Glomerular endothelial cell (primary cell): ENCODE measurements around the gene NPAS2. TPM values are rescaled to one million over a fixed set of nuclear protein-coding genes. Genes with fewer than 3 reads are reported as not detected.

Experiments used
- DNase-seq: peaks from one replicate; pipeline ENCODE4 v3.0.0-alpha.2; 2011; ENCODE audit warnings: low read depth, low spot score; ENCODE audit errors: extremely low read depth
- total RNA-seq: library from RNA; depleted of rRNA; stranded (reverse); fragments of >200 nt; gene quantifications from 2 replicates; pipeline ENCODE4 v1.2.3, GENCODE V29; 2015

Gene NPAS2
- total RNA-seq, 1 donor from 2014 or later: 15.8 TPM

DNA sequence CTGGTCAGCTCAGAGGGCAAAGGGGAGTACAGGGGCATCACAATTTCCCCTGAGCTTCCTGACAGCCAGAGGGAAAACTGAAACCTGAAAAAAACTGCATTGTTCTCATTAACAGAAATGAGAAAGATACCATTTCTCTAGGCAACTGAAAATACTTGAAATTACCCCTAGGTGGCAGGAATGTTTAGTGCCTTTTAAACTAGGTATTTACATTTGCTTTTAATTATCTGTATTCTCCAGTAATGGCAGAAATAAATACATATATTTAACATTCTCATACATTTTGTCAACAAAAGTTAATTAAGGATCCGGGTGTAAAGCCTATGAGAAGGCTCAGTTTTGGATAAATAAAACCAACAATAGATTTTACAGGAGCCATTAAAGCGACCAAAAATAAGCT lies 216.6 kb downstream of the NPAS2 start:
- DNase-seq: no peak

DNA sequence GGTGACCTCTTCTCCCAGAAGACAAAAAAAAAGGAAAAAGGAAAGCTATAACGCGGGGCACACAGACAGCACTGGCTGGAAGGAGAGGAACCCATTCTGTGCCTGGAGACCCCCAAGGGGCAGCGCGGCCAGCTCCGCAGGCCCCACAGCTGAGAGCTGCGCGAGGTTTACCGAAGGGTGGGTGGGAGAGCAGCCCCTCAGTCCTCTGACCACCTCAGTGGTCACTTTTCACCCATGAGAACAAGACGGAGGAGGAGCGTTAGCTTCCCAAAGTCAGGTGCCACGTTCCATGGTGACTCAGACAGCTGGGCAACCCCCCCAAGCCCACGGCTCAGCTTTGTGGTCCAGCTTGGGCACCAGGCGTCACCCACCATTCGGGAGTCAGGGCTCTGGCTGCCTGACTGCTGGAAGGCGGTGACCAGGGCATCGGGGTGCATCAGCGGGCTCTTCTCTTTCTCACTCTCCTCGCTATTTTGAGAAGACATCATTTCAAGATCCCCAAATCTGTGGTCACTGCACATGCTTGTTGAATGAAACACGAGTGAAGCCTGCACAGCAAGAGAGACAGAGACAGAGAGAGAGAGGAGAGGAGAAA lies 217.3 kb downstream of the NPAS2 start:
- DNase-seq: no peak

DNA sequence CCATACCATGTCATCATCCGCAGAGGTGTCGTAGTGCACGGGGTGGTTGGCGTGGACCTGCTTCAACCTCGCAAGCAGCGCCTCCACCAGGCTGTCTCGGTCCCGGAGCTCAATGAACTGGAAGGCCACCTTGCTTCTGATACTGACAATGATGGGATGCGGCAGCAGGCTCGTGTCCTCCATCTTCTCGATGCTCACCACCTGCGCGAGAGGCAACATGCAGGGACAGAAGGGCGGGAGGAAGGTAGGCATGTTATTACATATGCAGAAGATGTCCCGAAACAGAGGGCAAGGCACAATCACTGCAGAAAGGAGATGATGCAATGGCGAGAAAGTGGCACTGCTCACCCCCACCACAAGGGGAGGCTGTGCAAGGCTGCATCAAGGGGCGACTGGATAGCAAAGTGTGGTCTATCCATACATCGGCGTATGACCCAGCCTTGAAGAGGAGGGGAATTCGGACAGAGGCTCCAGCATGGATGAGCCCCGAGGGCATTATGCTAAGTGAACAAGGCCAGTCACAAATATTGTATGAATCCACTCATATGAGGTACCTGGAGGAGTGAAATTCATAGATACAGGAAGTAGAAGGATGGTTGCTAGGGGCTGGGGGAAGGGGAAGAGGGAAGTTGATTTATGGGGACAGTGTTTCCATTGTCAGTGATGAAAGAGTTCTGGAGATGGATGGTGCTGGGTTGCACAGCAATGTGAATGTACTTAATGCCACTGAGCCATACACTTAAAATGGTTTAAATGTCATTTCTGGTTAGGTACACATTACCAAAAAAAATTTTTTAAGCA lies 218.7 kb downstream of the NPAS2 start:
- no peak for DNase-seq

DNA sequence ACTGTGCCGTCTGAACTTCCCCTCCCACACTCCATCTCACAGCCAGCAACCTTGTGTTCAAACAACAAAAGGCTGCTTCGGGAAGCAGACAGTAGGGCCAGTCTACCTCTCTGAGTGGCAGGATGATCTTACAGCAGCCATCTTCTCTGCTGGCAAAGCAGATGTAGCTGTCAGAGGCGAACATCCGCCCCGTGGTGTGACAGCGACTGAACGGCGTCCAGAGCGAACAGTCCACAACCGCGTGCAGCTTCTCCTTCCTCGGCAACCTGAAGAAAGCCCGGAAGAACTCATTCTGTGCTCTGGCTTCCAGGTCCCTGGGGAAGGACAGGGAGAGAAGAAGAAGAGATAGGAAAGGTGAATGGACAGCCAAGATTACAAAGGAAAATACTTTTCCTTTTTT lies 220.1 kb downstream of the NPAS2 start:
- DNase-seq: no peak

DNA sequence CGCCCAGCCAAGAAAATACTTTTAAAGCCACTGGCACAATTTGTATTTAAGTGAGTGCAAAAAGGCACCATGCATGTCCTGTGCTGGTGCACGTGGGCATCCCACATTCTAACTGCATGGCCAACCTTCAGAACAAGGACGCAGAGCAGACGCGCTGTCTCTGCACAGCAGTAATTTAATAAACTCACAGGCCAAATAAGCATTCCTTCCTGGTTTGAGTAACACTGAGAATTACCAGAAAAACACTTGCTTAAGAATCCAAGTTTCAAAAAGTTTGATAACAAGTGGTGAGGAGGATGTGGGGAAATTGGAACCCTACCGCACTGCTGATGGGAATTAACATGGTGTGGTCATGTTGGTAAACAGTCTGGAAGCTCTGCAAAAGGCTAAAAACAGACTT lies 220.8 kb downstream of the NPAS2 start:
- no peak for DNase-seq

DNA sequence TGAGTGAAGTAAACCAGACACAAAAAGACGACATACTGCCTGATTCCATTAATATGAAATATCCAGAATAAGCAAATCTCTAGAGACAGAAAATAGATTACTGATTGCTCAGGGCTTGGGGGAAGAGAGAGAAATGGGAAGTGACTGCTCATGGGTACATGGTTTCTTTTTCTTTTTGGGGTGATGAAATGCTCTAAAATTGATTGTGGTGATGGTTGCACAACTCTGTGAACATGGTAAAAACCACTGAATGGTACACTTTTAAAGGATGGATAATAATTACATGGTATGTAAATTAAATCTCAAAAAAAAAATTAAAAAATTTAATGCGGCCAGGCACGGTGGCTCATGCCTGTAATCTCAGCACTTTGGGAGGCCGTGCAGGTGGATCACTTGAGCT lies 221.5 kb downstream of the NPAS2 start:
- no peak for DNase-seq

DNA sequence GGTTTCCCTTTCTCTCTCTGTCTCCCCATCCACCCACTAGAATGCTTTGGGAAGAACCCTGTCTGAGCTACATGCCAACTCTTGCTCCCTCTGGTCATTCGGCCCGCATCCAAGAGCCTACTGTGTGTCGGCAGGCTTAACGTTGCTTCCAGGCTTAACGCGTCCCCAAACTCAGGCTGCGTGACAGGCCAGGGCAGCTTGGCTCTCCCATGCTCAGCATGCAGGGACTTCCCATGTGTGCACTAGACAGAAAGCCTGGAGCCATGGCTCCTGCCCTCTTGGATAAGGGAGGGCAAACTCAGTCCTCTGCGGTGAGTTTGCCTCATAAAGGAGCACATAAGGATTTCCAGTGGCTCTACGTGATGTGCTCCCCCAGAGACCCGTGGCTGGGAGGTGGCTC lies 225.4 kb downstream of the NPAS2 start:
- no peak for DNase-seq

Other genes with a start within 250 kb of the NPAS2 start
- gene RPL31, start 182.2 kb downstream of the NPAS2 start, total RNA-seq: 693 and 1,005 TPM in 2 replicates